Activated CD4-positive, alpha-beta T cell treated with anti-CD3 and anti-CD28 coated beads, Interleukin-10, Interleukin-2, amounts not matched to agents 100 ng/mL and 50 ng/mL, durations not matched to agents 16 hours and 8 hours (primary cell): ENCODE data around the gene GAGE12J.
"Not testable (repeated sequence)": the region's sequence is repeated elsewhere in the genome, so short reads cannot be mapped to it uniquely, and the experiment has no call there.

Experiments
- DNase-seq: peaks from one replicate; pipeline ENCODE4 v3.0.0-alpha.2; 2020

Gene GAGE12J

GRCh38 chrX:49312176-49312575 is 9.7 kb upstream of the GAGE12J start:
- DNase-seq = no peak

- DNase-seq = no peak
These were observed 5.8 kb upstream of the GAGE12J start for GRCh38 chrX:49316085-49316484.

- not testable (repeated sequence) for DNase-seq
These were observed 429 bp downstream of the GAGE12J start for GRCh38 chrX:49322266-49322665.

GRCh38 chrX:49323735-49324134 is 1.9 kb downstream of the GAGE12J start:
- not testable (repeated sequence) for DNase-seq

GRCh38 chrX:49330421-49330820 is 8.6 kb downstream of the GAGE12J start:
- not testable (repeated sequence) for DNase-seq

GRCh38 chrX:49331282-49331681 is 9.4 kb downstream of the GAGE12J start, which contains the start of gene GAGE13:
TSS of gene GAGE13 (plus strand) at chrX:49331582. CDS start at chrX:49332738, 1,156 bp downstream.
- not testable (repeated sequence) for DNase-seq

- not testable (repeated sequence) for DNase-seq
These were observed 10.0 kb downstream of the GAGE12J start for GRCh38 chrX:49331841-49332240.

GRCh38 chrX:49341449-49341848 is 19.6 kb downstream of the GAGE12J start:
- DNase-seq = not testable (repeated sequence)

- not testable (repeated sequence) for DNase-seq
These were observed 22.8 kb downstream of the GAGE12J start for GRCh38 chrX:49344496-49345175.

- DNase-seq = not testable (repeated sequence)
These were observed 23.6 kb downstream of the GAGE12J start for GRCh38 chrX:49345402-49345801.

- peak; percentile 27 for DNase-seq
These were observed 24.3 kb downstream of the GAGE12J start for GRCh38 chrX:49346150-49346549.
